ENCODE results near the gene BLTP3A.

DNA sequence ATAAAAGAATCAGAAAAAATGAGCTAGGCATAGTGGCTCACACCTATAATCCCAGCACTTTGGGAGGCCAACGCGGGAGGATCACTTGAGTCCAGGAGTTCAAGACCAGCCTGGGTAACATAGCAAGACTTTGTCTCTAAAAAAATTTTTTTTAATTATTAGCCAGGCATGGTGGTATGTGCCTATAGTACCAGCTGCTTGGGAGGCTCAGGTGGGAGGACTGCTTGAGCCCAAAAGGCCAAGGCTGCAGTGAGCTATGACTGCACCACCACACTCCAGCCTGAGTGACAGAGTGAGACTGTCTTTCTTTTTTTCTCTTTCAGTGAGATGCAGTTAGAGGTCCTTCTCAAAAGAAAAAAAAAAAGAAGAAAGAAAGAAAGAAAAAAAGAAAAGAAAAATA, 43.1 kb upstream of the BLTP3A start:
- TF ChIP-seq, protein P1, sequence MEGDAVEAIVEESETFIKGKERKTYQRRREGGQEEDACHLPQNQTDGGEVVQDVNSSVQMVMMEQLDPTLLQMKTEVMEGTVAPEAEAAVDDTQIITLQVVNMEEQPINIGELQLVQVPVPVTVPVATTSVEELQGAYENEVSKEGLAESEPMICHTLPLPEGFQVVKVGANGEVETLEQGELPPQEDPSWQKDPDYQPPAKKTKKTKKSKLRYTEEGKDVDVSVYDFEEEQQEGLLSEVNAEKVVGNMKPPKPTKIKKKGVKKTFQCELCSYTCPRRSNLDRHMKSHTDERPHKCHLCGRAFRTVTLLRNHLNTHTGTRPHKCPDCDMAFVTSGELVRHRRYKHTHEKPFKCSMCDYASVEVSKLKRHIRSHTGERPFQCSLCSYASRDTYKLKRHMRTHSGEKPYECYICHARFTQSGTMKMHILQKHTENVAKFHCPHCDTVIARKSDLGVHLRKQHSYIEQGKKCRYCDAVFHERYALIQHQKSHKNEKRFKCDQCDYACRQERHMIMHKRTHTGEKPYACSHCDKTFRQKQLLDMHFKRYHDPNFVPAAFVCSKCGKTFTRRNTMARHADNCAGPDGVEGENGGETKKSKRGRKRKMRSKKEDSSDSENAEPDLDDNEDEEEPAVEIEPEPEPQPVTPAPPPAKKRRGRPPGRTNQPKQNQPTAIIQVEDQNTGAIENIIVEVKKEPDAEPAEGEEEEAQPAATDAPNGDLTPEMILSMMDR (IDR thresholded peaks at IDR 0.05 in 2 of 3, conservative IDR thresholded peaks at IDR 0.05 in 1 of 3; ENCODE audit: control insufficient read depth in 2 of 3, extremely low read depth in 1 of 3, insufficient read depth in 1 of 3, low read depth in 3 of 3, low read length in 3 of 3) = no peak
- TF ChIP-seq EZH2 (IDR thresholded peaks at IDR 0.05; ENCODE audit: borderline replicate concordance, control insufficient read depth, low read depth, low read length) (no peak), HDGF (IDR thresholded peaks at IDR 0.05) (no peak), MYC (IDR thresholded peaks at IDR 0.05; ENCODE audit: insufficient read depth, insufficient read length, insufficient replicate concordance, low read length, severe bottlenecking) (no peak)
- TF ChIP-seq, protein P2, sequence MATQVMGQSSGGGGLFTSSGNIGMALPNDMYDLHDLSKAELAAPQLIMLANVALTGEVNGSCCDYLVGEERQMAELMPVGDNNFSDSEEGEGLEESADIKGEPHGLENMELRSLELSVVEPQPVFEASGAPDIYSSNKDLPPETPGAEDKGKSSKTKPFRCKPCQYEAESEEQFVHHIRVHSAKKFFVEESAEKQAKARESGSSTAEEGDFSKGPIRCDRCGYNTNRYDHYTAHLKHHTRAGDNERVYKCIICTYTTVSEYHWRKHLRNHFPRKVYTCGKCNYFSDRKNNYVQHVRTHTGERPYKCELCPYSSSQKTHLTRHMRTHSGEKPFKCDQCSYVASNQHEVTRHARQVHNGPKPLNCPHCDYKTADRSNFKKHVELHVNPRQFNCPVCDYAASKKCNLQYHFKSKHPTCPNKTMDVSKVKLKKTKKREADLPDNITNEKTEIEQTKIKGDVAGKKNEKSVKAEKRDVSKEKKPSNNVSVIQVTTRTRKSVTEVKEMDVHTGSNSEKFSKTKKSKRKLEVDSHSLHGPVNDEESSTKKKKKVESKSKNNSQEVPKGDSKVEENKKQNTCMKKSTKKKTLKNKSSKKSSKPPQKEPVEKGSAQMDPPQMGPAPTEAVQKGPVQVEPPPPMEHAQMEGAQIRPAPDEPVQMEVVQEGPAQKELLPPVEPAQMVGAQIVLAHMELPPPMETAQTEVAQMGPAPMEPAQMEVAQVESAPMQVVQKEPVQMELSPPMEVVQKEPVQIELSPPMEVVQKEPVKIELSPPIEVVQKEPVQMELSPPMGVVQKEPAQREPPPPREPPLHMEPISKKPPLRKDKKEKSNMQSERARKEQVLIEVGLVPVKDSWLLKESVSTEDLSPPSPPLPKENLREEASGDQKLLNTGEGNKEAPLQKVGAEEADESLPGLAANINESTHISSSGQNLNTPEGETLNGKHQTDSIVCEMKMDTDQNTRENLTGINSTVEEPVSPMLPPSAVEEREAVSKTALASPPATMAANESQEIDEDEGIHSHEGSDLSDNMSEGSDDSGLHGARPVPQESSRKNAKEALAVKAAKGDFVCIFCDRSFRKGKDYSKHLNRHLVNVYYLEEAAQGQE (IDR thresholded peaks at IDR 0.05; ENCODE audit: low read depth, low read length) = no peak
- TF ChIP-seq, protein P3, sequence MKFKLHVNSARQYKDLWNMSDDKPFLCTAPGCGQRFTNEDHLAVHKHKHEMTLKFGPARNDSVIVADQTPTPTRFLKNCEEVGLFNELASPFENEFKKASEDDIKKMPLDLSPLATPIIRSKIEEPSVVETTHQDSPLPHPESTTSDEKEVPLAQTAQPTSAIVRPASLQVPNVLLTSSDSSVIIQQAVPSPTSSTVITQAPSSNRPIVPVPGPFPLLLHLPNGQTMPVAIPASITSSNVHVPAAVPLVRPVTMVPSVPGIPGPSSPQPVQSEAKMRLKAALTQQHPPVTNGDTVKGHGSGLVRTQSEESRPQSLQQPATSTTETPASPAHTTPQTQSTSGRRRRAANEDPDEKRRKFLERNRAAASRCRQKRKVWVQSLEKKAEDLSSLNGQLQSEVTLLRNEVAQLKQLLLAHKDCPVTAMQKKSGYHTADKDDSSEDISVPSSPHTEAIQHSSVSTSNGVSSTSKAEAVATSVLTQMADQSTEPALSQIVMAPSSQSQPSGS (IDR thresholded peaks at IDR 0.05; ENCODE audit: low read length) = no peak
- TF ChIP-seq, protein P4, sequence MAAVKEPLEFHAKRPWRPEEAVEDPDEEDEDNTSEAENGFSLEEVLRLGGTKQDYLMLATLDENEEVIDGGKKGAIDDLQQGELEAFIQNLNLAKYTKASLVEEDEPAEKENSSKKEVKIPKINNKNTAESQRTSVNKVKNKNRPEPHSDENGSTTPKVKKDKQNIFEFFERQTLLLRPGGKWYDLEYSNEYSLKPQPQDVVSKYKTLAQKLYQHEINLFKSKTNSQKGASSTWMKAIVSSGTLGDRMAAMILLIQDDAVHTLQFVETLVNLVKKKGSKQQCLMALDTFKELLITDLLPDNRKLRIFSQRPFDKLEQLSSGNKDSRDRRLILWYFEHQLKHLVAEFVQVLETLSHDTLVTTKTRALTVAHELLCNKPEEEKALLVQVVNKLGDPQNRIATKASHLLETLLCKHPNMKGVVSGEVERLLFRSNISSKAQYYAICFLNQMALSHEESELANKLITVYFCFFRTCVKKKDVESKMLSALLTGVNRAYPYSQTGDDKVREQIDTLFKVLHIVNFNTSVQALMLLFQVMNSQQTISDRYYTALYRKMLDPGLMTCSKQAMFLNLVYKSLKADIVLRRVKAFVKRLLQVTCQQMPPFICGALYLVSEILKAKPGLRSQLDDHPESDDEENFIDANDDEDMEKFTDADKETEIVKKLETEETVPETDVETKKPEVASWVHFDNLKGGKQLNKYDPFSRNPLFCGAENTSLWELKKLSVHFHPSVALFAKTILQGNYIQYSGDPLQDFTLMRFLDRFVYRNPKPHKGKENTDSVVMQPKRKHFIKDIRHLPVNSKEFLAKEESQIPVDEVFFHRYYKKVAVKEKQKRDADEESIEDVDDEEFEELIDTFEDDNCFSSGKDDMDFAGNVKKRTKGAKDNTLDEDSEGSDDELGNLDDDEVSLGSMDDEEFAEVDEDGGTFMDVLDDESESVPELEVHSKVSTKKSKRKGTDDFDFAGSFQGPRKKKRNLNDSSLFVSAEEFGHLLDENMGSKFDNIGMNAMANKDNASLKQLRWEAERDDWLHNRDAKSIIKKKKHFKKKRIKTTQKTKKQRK (IDR thresholded peaks at IDR 0.05; ENCODE audit: low read depth, low read length) = no peak
- TF ChIP-seq, protein P5, sequence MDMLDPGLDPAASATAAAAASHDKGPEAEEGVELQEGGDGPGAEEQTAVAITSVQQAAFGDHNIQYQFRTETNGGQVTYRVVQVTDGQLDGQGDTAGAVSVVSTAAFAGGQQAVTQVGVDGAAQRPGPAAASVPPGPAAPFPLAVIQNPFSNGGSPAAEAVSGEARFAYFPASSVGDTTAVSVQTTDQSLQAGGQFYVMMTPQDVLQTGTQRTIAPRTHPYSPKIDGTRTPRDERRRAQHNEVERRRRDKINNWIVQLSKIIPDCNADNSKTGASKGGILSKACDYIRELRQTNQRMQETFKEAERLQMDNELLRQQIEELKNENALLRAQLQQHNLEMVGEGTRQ (IDR thresholded peaks at IDR 0.05; ENCODE audit: borderline replicate concordance, low read depth, low read length) = no peak

Data from GM12878 (cell line).